Adrenal gland (tissue), 12 donors: ENCODE data around the gene GNB5. TPM values are rescaled to one million over a fixed set of nuclear protein-coding genes. Genes with fewer than 3 reads are reported as not detected.

Experiments
- DNase-seq, 7 donors: peaks; one replicate each; pipeline ENCODE4 v3.0.0-alpha.2; 2019 to 2020
- H3K27ac ChIP-seq, 5 donors: fragments of 200-600 bp; sonication (generic) in 4 of 5; 1 replicate in 3 of 5; 2 replicates in 2 of 5; pipeline versions ENCODE4 v1.5.1 to v1.8.0; 2016 to 2020; ENCODE audit warnings: mild to moderate bottlenecking in 1 of 5
- H3K27me3 ChIP-seq: fragments of 200-600 bp; 2 replicates; pipeline ENCODE4 v1.8.0; 2021
- H3K36me3 ChIP-seq, 2 donors: fragments of 200-600 bp; replicated peaks in 1 of 2; 1 replicate in 1 of 2; 2 replicates in 1 of 2; pipeline versions ENCODE4 v1.5.1 to v1.8.0; 2018 to 2022
- H3K4me1 ChIP-seq, 2 donors: fragments of 200-600 bp; replicated peaks in 1 of 2; 1 replicate in 1 of 2; 2 replicates in 1 of 2; pipeline versions ENCODE4 v1.5.1 to v1.8.0; 2018 to 2021
- H3K4me3 ChIP-seq, 4 donors: fragments of 200-600 bp; sonication (generic) in 3 of 4; one replicate each; pipeline ENCODE4 v1.5.1; 2016 to 2018
- H3K9me3 ChIP-seq, 3 donors: fragments of 200-600 bp; sonication (generic) in 1 of 3; replicated peaks in 1 of 3; 1 replicate in 2 of 3; 2 replicates in 1 of 3; pipeline versions ENCODE4 v1.5.1 to v1.8.0; 2016 to 2021
- POLR2A ChIP-seq, 2 donors: fragments of 450-650 bp; IDR thresholded peaks; one replicate each; pipeline ENCODE4 v1.6.1; 2017; ENCODE audit warnings: antibody characterized with exemption in 2 of 2, mild to moderate bottlenecking in 2 of 2, moderate library complexity in 1 of 2
- WGBS, 4 donors: extraction: QIAGEN DNeasy Blood & Tissue Kit in 2 of 4; methylation state at CpG; one replicate each; pipeline versions ENCODE4 v1.1.5 to v1.1.7; 2013 to 2017; 5-methylcytosine and 5-hydroxymethylcytosine counted together
- intact Hi-C, 2 donors: fragments of 100-400 bp; cut with DNase I; formaldehyde crosslinking; loops; one replicate each; pipeline versions ENCODE4 v1.14.1 to v1.15.0; 2022 to 2023
- polyA plus RNA-seq, 3 donors: library from polyadenylated mRNA; stranded (reverse); fragments of 200-250 nt in 2 of 3; fragments of 350-450 nt in 1 of 3; fragmentation: Illumina TruSeq in 1 of 3; extraction: RNeasy Lipid Tissue Mini Kit (QIAGEN cat#74804) in 1 of 3; gene quantifications; one replicate each; pipeline ENCODE4 v1.2.3, GENCODE V29; 2013 to 2014
- total RNA-seq, 9 donors: library from RNA; depleted of rRNA in 4 of 9; stranded (reverse); fragments of >200 nt in 4 of 9; fragments of 120-200 nt in 1 of 9; fragmentation: NEBNext Ultra II Directional in 1 of 9; extraction: Animal tissue kit (Norgen Biotek cat#: 25700) in 1 of 9; gene quantifications; one replicate each; pipeline versions ENCODE4 v1.1.0 to v1.2.4, GENCODE V29; 2013 to 2023
- TF ChIP-seq, protein P1 (sequence below), 6 experiments: fragments of 450-650 bp in 4 of 6; fragments of 200-600 bp in 2 of 6; sonication (generic) in 1 of 6; IDR thresholded peaks; 1 replicate in 5 of 6; 2 replicates in 1 of 6; pipeline versions ENCODE4 v1.5.1 to v1.8.0; 2016 to 2021; ENCODE audit warnings: antibody characterized with exemption in 6 of 6, mild to moderate bottlenecking in 2 of 6, moderate library complexity in 1 of 6
- donor health status: healthy with polysubstance abuse.
- donor health status: Bipolar disorder and iron deficiency.
- donor health status: DM: yes; HTN: yes; CAD: no.
- donor health status: DM: no; HTN: no; CAD: no.
- donor health status: DM: no; HTN: no; CAD: no.
- donor health status: DM: yes; HTN: yes; CAD: no.

The GNB5 gene
- total and polyA plus RNA-seq, 12 donors: 2.8 to 60.7 (median 18.8) TPM

DNA sequence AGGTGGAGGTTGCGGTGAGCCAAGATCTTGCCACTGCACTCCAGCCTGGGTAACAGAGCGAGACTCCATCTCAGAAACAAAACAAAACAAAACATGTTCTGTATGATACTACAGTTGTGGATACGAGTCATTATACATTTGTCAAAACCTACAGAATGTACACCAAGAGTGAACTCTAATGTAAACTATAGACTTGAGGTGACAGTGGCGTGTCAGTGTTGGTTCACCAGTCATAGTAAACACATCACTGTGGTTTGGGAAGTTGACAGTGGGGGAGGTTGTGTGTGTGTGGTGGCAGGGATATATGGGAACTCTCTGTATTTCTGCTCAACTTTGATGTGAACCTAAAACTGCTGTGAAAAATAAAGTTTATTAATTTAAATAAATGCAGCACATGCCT is 33.0 kb upstream of the GNB5 start:
- Histone ChIP-seq H3K4me1 (no peaks in the 10 kb centered on the region), H3K4me3 (no peak overlapping the region), H3K9me3 (no peaks in the 10 kb centered on the region), H3K27ac (no peak overlapping the region), H3K27me3 (no peaks in the 10 kb centered on the region), H3K36me3 (no peaks in the 10 kb centered on the region)
- DNase-seq: no peak
- intact Hi-C loops: no loop called here
- 93 to 97% (median 96%) methylated on average over 4 of the region's 4 CpGs for WGBS, 4 donors
- TF ChIP-seq POLR2A (IDR thresholded peaks at IDR 0.05): no peak
- TF ChIP-seq, protein P1, sequence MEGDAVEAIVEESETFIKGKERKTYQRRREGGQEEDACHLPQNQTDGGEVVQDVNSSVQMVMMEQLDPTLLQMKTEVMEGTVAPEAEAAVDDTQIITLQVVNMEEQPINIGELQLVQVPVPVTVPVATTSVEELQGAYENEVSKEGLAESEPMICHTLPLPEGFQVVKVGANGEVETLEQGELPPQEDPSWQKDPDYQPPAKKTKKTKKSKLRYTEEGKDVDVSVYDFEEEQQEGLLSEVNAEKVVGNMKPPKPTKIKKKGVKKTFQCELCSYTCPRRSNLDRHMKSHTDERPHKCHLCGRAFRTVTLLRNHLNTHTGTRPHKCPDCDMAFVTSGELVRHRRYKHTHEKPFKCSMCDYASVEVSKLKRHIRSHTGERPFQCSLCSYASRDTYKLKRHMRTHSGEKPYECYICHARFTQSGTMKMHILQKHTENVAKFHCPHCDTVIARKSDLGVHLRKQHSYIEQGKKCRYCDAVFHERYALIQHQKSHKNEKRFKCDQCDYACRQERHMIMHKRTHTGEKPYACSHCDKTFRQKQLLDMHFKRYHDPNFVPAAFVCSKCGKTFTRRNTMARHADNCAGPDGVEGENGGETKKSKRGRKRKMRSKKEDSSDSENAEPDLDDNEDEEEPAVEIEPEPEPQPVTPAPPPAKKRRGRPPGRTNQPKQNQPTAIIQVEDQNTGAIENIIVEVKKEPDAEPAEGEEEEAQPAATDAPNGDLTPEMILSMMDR (IDR thresholded peaks at IDR 0.05): no peak

DNA sequence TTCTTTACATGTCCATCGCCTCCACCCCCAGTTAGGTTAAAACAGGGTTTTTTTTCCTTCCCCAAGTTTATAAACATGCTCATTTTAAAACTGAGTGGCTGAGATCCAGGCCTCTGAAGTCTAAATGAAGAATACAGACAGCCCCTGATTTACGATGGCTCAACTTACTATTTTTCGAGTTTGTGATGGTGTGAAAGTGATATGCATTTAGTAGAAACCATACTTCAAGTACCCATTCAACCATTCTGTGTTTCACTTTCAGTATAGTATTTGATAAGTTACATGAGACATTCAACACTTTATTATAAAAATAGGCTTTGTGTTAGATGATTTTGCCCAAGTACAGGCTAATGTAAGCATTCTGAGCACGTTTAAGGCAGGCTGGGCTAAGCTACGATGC is 30.5 kb upstream of the GNB5 start:
- Histone ChIP-seq H3K27me3 (no peaks in the 10 kb centered on the region), H3K36me3 (no peaks in the 10 kb centered on the region), H3K4me1 (no peaks in the 10 kb centered on the region), H3K4me3 (no peak overlapping the region), H3K9me3 (no peaks in the 10 kb centered on the region), H3K27ac (no peak overlapping the region)
- TF ChIP-seq POLR2A (IDR thresholded peaks at IDR 0.05): no peak
- TF ChIP-seq, protein P1 (IDR thresholded peaks at IDR 0.05): no peak
- intact Hi-C loops: no loop called here
- DNase-seq: no peak
- WGBS, 4 donors: 88 to 90% (median 89%) methylated on average over 5 of the region's 5 CpGs

DNA sequence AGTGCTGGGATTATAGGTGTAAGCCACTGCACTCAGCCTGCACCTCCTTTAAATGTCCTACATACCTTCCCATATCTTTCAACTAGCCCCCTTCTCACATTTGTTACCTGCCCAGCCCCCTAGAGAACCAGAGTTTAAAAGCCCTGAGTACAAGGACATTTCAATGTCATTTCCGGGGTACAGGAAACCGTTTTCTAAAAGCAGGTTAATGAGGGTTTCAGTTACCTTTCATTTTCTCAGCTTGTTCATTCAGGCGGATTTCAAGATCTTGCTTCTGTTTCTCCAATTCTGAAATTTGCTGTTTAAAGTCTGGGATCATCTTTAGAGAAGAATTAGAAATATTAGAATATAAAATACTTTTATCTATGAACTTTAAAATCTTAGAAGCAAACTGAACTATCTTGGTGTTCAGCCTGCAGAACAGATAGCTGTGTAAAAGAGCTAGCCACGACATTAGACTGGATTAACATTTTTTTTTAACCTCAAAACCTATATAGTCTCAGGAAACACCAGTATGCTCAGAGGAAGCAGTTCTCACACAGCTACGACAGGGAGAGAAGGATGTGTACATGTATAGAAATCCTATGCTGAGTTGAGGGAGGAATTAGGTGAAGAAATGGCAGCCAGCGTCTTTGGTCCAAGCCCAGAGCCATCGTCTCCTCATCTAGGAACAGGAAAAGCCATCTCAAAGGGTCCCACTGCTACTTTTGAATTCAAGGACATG is 29.9 kb upstream of the GNB5 start:
- no peak overlapping the region for H3K27ac ChIP-seq
- no peak for TF ChIP-seq POLR2A (IDR thresholded peaks at IDR 0.05)
- TF ChIP-seq, protein P1 (IDR thresholded peaks at IDR 0.05): no peak

DNA sequence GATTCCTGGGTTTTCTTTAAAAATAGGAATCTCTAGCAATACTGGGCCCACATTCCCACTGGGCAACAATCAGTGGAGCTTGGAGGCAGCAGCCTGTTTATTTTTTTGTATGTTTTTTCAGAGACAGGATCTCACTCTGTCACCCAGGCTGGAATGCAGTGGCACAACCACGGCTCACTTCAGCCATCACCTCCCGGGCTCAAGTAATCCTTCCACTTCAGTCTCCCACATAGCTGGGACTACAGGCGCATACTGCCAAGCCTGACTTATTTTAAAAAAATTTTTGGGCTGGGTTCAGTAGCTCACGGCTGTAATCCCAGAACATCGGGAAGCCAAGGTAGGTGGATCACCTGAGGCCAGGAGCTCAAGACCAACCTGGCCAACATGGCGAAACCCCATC is 29.1 kb upstream of the GNB5 start:
- Histone ChIP-seq H3K27ac (no peak overlapping the region), H3K4me3 (no peak overlapping the region), H3K36me3 (no peaks in the 10 kb centered on the region), H3K27me3 (no peaks in the 10 kb centered on the region), H3K9me3 (no peaks in the 10 kb centered on the region), H3K4me1 (no peaks in the 10 kb centered on the region)
- intact Hi-C loops: no loop called here
- 91 to 100% (median 96%) methylated on average over 6 of the region's 6 CpGs for WGBS, 4 donors
- DNase-seq: no peak
- TF ChIP-seq POLR2A (IDR thresholded peaks at IDR 0.05): no peak
- TF ChIP-seq, protein P1 (IDR thresholded peaks at IDR 0.05): no peak

More for the DNA sequence above, 29.9 kb upstream of the GNB5 start:
- DNase-seq: no peak
- no peaks in the 10 kb centered on the region for H3K27me3 ChIP-seq
- H3K4me1 ChIP-seq: no peaks in the 10 kb centered on the region
- H3K36me3 ChIP-seq: no peaks in the 10 kb centered on the region
- no peaks in the 10 kb centered on the region for H3K9me3 ChIP-seq
- intact Hi-C loops: no loop called here
- H3K4me3 ChIP-seq: no peak overlapping the region
- whole genome bisulfite sequencing, 4 donors: 75 to 82% (median 78%) methylated on average over 7 of the region's 7 CpGs
